Measurements from ENCODE around the gene PACRG.

PACRG gene

DNA sequence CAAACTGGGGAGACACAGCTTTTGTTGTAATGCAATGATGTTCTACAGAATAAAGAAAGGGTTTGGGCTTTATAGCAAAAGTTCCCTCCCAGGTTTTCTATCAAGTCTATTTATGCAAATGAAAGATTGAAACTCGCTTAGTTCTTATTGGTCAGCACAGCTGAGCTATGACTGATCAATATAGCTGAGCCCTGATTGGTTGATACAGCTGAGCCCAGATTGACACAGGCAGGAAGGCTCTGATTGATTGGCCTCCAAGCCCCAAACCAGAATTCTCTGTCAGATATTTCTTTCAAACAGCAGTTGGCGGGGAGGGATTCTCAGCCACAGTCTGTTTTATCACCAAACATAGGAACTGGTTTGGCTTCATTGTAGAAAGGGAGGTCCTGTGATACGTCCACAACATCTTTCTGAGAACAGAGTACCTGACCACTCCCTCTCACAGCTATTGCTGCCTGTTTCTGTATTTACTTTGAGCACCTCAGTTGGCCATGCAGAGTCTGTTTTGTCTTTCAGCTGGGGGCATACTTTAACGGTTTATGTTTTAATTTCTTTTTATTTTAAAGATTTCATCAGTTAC lies 223.5 kb downstream of the PACRG start:
- no peak for DNase-seq
- Mint-ChIP-seq H3K36me3 (ENCODE audit: low read depth) (no peaks in the 10 kb centered on the region), H3K9me3 (peaks cover 7% of the 10 kb centered on the region), H3K4me3 (no peak overlapping the region), H3K27me3 (ENCODE audit: low read depth, poor library complexity) (no peaks in the 10 kb centered on the region), H3K4me1 (peaks cover 11% of the 10 kb centered on the region), H3K27ac (no peak overlapping the region)
- TF ChIP-seq, protein P1, sequence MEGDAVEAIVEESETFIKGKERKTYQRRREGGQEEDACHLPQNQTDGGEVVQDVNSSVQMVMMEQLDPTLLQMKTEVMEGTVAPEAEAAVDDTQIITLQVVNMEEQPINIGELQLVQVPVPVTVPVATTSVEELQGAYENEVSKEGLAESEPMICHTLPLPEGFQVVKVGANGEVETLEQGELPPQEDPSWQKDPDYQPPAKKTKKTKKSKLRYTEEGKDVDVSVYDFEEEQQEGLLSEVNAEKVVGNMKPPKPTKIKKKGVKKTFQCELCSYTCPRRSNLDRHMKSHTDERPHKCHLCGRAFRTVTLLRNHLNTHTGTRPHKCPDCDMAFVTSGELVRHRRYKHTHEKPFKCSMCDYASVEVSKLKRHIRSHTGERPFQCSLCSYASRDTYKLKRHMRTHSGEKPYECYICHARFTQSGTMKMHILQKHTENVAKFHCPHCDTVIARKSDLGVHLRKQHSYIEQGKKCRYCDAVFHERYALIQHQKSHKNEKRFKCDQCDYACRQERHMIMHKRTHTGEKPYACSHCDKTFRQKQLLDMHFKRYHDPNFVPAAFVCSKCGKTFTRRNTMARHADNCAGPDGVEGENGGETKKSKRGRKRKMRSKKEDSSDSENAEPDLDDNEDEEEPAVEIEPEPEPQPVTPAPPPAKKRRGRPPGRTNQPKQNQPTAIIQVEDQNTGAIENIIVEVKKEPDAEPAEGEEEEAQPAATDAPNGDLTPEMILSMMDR (IDR thresholded peaks at IDR 0.05): no peak

DNA sequence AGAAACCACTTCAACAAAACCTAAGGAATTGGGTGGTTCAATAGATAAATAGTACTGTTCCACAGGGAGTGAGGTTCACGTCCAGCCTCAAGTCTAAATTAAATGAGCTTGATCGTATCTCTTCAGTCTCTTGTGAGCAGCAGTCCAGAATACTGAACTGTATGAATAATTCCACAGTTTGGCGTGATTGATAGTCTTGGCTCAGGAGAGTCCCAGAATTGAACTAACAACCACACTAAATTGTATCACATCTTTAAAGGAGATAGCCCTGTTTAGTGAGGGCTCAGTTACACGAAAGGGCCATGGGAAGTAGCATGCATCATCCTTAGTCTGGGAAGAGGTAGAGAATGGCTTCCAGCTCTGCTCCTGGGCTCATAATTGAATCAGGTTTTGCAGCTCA lies 224.6 kb downstream of the PACRG start:
- Mint-ChIP-seq H3K4me1 (peaks cover 20% of the 10 kb centered on the region), H3K27me3 (ENCODE audit: low read depth, poor library complexity) (peaks cover 3% of the 10 kb centered on the region), H3K9me3 (no peaks in the 10 kb centered on the region), H3K27ac (no peak overlapping the region), H3K4me3 (no peak overlapping the region), H3K36me3 (ENCODE audit: low read depth) (no peaks in the 10 kb centered on the region)
- no peak for DNase-seq
- TF ChIP-seq, protein P1 (IDR thresholded peaks at IDR 0.05): no peak

DNA sequence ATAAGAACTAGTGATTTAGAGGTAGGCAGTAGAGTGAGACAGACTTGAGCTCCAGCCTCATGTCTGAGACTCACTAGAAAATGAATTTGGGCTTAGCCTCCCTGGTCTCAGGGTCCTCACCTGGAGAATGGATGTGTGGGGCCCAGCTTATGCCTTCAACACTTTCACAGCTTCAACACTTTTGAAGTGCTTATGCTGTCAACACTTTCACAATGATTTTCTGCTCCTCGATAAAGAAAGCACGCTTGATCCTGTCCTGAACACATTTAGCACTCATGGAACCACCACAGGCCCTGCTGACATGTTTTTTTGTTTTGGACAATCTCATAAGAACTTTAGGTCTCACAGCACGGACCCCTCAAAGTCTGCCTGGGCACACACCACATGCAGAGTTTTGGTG lies 229.3 kb downstream of the PACRG start:
- no peaks in the 10 kb centered on the region for H3K36me3 Mint-ChIP-seq (ENCODE audit: low read depth)
- peaks cover 7% of the 10 kb centered on the region for H3K27me3 Mint-ChIP-seq (ENCODE audit: low read depth, poor library complexity)
- TF ChIP-seq, protein P1 (IDR thresholded peaks at IDR 0.05): no peak
- DNase-seq: no peak
- H3K4me1 Mint-ChIP-seq: peaks cover 20% of the 10 kb centered on the region
- no peak overlapping the region for H3K4me3 Mint-ChIP-seq
- H3K9me3 Mint-ChIP-seq: no peaks in the 10 kb centered on the region
- H3K27ac Mint-ChIP-seq: no peak overlapping the region

DNA sequence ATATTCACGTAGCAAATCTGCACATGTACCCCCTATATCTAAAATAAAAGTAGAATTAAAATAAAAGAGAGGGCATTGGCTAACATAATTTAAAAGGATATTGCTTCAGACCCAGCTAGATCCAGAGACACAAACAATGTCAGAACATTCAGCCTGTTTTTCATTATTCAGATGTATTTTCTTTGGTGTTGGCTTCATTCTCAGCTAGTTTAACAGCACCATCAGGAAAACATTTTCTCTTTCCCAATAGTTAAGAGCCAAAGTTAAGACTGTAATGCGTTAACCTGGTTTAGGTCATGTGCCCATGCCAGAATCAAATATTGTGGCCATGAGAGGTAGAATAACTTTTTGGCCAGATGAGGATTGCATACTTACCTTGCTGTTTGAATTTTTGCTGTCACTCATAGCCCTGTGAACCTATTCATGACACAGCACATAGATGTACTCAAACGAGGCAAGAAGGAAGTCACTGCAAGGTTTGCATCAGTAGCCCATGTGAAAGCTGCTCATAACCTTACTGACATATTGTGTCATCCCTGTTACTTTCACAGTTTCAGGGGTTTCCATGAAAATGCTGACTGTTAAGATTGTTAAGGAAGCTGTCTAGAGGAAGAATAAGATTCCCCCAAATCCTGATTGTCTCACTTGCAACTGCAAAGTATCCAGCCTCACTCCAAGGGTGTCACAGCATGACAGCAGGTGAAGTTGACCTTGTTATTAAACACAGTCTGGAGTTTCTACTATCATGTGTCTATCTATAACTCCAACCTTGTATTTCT lies 233.1 kb downstream of the PACRG start:
- peaks cover 13% of the 10 kb centered on the region for H3K4me1 Mint-ChIP-seq
- peaks cover 5% of the 10 kb centered on the region for H3K9me3 Mint-ChIP-seq
- DNase-seq: no peak
- peaks cover 7% of the 10 kb centered on the region for H3K27me3 Mint-ChIP-seq (ENCODE audit: low read depth, poor library complexity)
- no peak overlapping the region for H3K4me3 Mint-ChIP-seq
- no peak overlapping the region for H3K27ac Mint-ChIP-seq
- TF ChIP-seq, protein P1 (IDR thresholded peaks at IDR 0.05): no peak
- H3K36me3 Mint-ChIP-seq (ENCODE audit: low read depth): peaks cover 5% of the 10 kb centered on the region

DNA sequence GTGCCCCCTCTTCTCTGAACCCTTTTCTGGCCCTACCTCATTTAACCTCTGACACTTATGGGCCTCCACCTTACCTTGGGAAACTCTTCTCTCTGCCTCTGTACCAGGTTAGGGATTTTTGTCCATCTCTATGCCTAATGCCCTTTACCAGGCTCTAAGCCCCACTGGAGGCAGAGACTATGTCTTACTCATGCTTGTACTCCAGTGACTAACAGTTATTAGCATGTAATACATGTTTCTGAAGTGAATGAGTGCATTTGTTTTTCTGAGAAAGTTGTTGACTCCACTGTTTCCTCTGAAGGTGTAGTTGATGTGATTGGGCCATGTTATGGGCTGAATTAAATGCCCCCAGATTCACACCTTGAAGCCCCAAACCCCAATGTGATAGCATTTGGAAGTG lies 234.3 kb downstream of the PACRG start:
- no peak overlapping the region for H3K27ac Mint-ChIP-seq
- peaks cover under 1% of the 10 kb centered on the region for H3K4me1 Mint-ChIP-seq
- no peak overlapping the region for H3K4me3 Mint-ChIP-seq
- H3K27me3 Mint-ChIP-seq (ENCODE audit: low read depth, poor library complexity): peaks cover 4% of the 10 kb centered on the region
- H3K9me3 Mint-ChIP-seq: peaks cover 5% of the 10 kb centered on the region
- no peak for DNase-seq
- TF ChIP-seq, protein P1 (IDR thresholded peaks at IDR 0.05): no peak
- peaks cover 5% of the 10 kb centered on the region for H3K36me3 Mint-ChIP-seq (ENCODE audit: low read depth)

DNA sequence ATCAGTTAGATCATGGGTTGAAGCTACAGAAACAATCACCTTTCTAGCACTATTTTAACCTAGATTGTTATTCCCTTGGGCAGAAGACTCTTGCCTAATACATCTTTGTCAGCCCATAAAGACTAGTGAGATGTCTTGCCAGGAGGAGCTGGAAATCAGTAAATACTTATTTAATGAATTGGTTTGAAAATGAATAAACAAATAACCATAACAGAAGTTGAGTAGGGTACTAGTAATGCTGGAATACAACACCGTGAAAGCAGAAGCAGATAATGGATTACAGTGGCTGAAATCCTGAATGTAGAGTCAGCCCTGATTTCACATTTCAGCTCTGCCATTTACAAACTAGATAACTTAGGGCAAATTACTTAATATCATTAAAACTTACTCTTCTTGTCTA lies 236.1 kb downstream of the PACRG start:
- DNase-seq: no peak
- TF ChIP-seq, protein P1 (IDR thresholded peaks at IDR 0.05): no peak
- Mint-ChIP-seq H3K27me3 (ENCODE audit: low read depth, poor library complexity) (peaks cover 4% of the 10 kb centered on the region), H3K4me1 (no peaks in the 10 kb centered on the region), H3K9me3 (peaks cover 5% of the 10 kb centered on the region), H3K27ac (no peak overlapping the region), H3K4me3 (no peak overlapping the region), H3K36me3 (ENCODE audit: low read depth) (peaks cover 5% of the 10 kb centered on the region)

Measured in nephron progenitor cell (in vitro differentiated cells).